H1 (cell line): ENCODE results near the gene LILRB2. TPM values are rescaled to one million over a fixed set of nuclear protein-coding genes. Genes with fewer than 3 reads are reported as not detected.

Experiments
- polyA plus RNA-seq, 7 experiments: library from polyadenylated mRNA; depleted of rRNA in 3 of 7; stranded (reverse) in 5 of 7; unstranded in 2 of 7; fragments of >200 nt in 5 of 7; fragments of 200-250 nt in 2 of 7; gene quantifications; 1 replicate in 5 of 7; 2 replicates in 1 of 7; 4 replicates in 1 of 7; pipeline versions ENCODE4 v1.2.1 to v1.2.3, GENCODE V29; 2011 to 2013; ENCODE audit warnings: missing spikeins in 2 of 7, mixed read lengths in 2 of 7
- total RNA-seq: library from RNA; stranded (reverse); fragmentation: NEBNext Ultra II Directional; extraction: Animal tissue kit (Norgen Biotek cat#: 25700); gene quantifications from 2 replicates; pipeline ENCODE4 v1.2.1, GENCODE V29; 2021
- TF ChIP-seq, protein P1 (sequence below): fragments of 300-600 bp; sonication (generic); IDR thresholded peaks from 2 replicates; pipeline ENCODE4 v1.7.1; 2012; ENCODE audit warnings: low read length, moderate library complexity, mild to moderate bottlenecking, inconsistent platforms; ENCODE audit not compliant: insufficient replicate concordance

LILRB2 gene
- total and polyA plus RNA-seq, 2 of the 8 experiments (the other 6 are each of a cell fraction or from before 2014, with no cell fraction given): not detected

DNA sequence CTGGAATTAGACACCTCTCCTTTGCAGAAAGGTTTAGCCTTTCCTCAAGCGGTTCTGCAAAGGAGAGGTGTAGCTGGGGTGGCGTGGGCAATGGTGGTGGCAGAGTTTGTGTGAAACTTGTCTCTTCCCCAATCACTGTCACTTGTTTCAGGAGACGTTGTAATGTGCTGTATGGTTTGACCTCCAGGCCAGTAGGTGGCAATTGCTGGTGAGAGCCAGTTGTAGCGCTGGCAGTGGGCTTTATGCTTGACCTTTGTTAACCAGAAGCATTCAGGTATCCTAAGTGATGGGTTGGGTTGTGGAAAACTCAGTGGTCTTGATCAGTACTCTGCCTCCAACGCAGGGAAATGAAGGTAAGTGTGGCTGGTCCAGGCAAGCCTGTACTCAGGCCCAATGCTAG is 44.7 kb upstream of the LILRB2 start (continued):
- TF ChIP-seq, protein P1, sequence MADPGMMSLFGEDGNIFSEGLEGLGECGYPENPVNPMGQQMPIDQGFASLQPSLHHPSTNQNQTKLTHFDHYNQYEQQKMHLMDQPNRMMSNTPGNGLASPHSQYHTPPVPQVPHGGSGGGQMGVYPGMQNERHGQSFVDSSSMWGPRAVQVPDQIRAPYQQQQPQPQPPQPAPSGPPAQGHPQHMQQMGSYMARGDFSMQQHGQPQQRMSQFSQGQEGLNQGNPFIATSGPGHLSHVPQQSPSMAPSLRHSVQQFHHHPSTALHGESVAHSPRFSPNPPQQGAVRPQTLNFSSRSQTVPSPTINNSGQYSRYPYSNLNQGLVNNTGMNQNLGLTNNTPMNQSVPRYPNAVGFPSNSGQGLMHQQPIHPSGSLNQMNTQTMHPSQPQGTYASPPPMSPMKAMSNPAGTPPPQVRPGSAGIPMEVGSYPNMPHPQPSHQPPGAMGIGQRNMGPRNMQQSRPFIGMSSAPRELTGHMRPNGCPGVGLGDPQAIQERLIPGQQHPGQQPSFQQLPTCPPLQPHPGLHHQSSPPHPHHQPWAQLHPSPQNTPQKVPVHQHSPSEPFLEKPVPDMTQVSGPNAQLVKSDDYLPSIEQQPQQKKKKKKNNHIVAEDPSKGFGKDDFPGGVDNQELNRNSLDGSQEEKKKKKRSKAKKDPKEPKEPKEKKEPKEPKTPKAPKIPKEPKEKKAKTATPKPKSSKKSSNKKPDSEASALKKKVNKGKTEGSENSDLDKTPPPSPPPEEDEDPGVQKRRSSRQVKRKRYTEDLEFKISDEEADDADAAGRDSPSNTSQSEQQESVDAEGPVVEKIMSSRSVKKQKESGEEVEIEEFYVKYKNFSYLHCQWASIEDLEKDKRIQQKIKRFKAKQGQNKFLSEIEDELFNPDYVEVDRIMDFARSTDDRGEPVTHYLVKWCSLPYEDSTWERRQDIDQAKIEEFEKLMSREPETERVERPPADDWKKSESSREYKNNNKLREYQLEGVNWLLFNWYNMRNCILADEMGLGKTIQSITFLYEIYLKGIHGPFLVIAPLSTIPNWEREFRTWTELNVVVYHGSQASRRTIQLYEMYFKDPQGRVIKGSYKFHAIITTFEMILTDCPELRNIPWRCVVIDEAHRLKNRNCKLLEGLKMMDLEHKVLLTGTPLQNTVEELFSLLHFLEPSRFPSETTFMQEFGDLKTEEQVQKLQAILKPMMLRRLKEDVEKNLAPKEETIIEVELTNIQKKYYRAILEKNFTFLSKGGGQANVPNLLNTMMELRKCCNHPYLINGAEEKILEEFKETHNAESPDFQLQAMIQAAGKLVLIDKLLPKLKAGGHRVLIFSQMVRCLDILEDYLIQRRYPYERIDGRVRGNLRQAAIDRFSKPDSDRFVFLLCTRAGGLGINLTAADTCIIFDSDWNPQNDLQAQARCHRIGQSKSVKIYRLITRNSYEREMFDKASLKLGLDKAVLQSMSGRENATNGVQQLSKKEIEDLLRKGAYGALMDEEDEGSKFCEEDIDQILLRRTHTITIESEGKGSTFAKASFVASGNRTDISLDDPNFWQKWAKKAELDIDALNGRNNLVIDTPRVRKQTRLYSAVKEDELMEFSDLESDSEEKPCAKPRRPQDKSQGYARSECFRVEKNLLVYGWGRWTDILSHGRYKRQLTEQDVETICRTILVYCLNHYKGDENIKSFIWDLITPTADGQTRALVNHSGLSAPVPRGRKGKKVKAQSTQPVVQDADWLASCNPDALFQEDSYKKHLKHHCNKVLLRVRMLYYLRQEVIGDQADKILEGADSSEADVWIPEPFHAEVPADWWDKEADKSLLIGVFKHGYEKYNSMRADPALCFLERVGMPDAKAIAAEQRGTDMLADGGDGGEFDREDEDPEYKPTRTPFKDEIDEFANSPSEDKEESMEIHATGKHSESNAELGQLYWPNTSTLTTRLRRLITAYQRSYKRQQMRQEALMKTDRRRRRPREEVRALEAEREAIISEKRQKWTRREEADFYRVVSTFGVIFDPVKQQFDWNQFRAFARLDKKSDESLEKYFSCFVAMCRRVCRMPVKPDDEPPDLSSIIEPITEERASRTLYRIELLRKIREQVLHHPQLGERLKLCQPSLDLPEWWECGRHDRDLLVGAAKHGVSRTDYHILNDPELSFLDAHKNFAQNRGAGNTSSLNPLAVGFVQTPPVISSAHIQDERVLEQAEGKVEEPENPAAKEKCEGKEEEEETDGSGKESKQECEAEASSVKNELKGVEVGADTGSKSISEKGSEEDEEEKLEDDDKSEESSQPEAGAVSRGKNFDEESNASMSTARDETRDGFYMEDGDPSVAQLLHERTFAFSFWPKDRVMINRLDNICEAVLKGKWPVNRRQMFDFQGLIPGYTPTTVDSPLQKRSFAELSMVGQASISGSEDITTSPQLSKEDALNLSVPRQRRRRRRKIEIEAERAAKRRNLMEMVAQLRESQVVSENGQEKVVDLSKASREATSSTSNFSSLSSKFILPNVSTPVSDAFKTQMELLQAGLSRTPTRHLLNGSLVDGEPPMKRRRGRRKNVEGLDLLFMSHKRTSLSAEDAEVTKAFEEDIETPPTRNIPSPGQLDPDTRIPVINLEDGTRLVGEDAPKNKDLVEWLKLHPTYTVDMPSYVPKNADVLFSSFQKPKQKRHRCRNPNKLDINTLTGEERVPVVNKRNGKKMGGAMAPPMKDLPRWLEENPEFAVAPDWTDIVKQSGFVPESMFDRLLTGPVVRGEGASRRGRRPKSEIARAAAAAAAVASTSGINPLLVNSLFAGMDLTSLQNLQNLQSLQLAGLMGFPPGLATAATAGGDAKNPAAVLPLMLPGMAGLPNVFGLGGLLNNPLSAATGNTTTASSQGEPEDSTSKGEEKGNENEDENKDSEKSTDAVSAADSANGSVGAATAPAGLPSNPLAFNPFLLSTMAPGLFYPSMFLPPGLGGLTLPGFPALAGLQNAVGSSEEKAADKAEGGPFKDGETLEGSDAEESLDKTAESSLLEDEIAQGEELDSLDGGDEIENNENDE: no peak
